ENCODE results near the gene ALKBH5.
A peak's percentile ranks its signal among the peaks of the same experiment; 100 is the strongest.
"Not testable (repeated sequence)": the region's sequence is repeated elsewhere in the genome, so short reads cannot be mapped to it uniquely, and the experiment has no call there.

Gene ALKBH5

DNA sequence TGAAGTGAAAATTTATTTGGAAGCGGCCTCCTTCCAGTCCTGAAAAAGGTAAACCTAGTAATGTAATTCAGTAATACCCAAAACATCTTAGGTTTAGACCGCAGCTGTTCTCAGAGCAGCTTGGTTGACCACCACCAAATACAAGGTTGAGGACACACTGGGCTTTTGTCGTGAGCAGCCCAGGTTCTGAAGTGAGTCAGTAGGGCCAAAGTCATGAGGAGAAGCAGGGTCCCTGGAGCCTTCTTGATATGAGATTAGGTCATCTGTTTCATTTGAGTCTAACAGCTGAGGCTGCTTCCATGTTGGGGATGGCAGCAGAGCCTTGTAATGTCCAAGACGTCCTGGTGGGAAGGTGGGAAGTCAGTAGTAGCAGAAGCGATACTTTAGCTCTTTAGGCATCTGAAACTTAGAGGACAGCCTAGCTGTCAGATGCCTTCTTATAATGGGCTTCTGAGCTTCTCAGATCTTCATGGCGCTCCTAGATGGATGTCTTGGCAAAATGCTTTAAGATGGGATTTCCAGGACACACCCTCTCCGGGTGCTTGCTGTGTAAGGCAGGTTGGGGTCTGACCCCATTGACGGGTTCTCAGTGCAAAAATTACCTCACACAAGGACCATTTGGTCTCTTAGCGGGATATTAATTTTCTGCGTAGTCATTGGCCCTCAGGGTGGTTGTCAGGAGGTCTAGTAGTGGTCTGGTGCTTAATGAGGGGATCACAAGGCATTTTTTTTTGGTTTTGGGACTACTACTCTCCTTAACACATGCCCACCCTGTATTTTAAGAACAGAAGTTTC is 2.4 kb downstream of the ALKBH5 start:
- no peak for DNase-seq (ENCODE audit: low spot score)

DNA sequence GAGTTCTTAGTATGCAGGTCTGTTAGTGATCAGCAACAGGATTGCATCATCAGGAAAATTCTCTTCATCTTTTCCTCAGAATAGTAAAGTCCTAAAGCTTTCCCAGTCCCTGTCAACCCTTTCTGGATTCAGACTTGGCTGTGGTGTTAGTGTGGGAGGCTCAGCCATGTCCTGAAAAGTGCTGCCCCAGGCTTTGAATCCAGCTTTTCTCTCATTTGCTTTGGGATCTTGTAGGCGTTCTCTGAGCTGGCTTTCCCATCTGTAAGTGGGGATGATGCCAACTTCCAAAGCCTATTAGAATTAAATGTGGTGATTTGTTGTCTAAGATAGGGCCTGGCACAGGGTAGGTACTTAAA is 3.0 kb downstream of the ALKBH5 start:
- DNase-seq (ENCODE audit: low spot score): no peak

DNA sequence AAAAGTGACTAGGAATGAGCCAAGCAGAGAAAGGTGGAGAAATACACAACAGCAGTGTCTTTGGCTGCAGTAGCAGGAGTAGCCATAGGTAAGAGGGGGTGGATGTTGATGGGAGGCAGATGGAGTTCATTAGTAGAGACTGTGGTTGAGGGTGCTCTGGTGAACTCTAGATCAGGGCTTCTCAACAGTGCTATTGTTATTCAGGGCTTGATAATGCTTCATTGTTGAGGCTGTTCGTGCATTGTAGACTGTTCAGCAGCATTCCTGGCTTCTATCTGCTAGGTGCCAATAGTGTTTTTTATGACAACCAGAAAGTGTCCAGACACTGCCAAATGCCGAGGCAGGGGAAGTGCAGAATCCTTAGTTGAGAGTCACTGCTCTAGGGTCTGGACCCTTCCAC is 3.6 kb downstream of the ALKBH5 start:
- DNase-seq (ENCODE audit: low spot score): no peak

DNA sequence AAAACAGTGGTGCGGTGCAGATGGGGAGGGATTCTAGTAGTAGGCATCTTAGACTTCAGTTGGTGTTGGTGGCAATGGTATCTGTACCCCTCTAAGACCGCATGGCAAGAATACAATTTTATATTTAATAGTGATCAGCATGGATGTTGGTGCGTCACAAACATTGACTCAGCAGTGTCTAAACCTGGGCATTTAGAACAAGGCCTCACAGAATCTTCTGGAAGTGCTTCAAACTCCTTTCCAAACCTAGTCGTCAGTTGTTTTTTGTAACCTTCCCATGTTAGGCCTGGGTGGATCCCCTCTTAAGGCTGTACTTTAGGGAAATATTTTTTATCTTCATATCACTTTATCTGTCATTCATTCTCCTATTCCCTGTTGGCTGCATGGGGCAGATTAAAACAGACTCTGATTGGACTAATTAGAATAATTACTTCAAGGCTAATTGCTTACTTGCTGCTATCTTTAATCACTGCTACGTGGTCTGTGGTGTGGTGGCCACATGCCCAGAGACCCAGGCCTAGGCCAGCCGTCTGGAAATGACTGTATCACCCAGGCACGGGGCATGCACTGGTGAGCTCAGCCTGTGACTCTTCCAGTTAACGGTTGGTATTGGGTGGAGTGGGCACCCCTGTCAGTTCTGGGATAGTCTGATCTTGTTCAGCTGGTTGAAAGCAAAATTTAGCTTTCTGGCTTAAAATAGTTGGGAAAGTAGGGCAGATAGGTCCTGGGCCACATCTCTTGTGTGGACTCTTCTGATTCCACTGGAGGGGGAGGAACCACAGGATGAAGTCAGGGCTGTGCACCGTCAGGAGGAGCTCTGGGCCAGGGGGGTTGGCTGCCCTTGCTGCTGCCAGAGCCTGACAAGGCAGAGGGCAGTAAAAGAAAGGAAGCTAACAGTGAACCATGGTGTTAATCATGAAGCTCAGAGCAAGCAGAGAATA is 4.5 kb downstream of the ALKBH5 start:
- DNase-seq (ENCODE audit: low spot score): no peak

DNA sequence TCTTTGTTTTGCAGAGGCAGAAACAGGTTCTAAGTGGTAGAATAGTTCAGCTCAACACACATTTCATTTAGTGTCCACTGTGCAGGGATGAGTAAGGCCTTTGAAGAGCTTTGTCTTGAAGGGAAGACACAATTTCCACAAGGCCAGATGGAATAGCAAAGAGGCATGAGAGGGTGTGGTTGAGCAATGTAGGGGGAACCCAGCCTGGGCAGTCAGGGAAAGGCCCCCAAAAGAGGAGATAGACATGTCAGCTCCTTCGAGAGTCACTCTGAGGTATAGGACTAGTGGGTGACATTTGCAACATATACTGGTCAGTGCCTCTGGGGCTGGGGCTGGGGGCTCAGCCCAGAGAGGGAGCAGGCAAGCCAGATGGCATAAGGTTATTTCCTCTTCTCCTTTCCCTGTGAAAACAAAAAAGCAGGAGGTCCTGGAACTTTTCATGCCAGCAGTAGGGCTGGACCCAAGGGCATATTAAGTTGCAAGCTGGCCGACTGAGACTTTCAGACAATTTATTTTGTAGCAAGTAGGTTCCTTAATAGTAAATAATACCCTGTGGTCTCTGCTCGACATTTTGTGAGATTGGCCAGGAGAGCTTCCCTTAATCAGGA is 7.1 kb downstream of the ALKBH5 start:
- DNase-seq (ENCODE audit: low spot score): no peak

DNA sequence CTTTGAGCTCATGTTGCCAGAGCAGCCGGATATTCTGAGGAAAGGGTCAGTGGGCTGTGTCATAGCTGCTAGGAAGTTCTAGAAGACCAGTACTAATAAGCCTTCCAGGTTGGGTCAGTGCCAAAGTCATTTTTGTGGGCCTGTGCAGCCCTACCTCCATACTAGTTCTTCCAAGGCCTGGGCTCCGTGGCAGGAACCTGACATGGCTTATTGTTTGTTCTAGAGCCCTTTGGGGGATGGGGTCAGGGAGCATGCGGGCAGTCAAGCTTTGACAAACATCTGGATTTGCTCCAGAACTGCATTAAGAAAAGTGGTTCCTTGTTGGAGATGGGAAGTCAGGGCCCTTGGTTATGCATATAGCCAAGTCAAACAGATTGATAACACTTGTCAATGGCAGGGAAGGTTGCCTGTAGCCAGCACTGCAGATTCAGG is 7.6 kb downstream of the ALKBH5 start:
- no peak for DNase-seq (ENCODE audit: low spot score)

DNA sequence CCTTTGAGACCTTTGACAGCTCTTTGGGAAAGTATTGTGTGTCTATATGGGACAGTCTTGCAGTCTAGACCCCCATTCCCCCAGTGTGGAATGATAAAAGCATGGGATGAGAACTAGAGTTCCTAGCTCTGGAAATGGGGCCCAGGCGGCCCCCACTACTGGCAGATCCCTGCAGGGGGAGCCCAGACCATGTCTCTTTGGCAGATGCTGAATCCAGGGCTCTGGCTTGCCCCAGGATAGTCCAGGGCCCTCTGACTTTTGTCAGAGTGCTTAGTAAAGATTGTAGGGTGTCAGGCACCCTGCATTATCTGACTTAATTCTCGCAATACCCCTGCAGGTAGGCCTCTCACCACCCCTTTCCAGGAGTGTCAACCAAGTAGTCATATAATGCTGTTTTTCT is 8.3 kb downstream of the ALKBH5 start:
- no peak for DNase-seq (ENCODE audit: low spot score)

DNA sequence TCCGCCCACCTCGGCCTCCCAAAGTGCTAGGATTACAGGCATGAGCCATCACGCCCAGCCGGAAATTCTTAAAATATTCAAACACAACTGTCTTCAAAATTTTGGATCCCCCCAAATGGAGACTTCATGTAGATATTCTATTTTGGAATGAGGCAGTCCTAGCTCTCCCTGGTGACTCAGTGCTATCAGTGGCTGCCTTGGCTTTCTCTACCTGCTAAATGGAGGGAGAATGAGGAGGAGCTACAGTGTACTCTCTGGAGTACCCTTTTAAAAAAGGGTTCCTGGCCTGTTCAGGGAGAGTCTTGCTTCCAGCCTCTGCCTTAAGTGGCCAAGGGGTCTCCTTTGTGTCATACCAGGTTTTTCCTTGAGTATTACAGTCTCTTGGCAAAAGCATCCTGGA is 10.8 kb downstream of the ALKBH5 start:
- no peak for DNase-seq (ENCODE audit: low spot score)

DNA sequence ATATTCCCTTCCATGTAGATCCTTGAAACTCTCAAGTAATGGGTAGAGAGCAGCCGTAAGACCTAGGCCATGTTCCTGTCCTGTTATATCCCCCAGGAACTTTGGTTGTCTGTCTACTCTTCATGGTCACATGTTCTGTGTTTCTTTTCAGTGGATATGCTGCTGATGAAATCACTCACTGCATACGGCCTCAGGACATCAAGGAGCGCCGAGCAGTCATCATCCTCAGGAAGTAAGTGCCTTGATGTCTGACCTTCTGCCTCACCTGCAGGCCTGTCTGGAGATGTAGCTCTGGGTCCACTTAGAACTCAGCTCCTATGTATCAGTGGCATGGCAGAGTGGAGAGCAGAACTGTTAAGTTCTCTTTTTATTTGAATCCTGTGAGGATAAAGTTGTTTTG is 11.2 kb downstream of the ALKBH5 start:
- DNase-seq (ENCODE audit: low spot score): no peak

DNA sequence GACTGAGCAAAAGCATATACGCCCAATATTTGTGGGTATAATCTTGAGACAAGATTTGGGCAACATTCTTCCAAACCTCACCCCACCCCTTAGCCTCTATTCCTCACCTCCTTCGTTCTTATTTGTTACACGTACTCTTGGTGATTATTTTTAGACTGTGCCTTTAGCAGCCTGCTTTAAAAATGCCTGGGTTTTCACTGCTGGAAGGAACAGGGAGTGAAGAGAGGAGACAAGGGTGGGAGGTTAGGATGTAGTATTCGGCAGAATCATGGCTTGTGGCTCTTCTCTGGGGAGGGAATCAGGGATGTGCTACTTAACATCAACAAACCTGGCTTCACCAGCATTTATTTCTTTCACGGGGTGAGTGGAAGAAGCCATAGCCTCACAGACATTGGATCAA is 11.6 kb downstream of the ALKBH5 start:
- no peak for DNase-seq (ENCODE audit: low spot score)

DNA sequence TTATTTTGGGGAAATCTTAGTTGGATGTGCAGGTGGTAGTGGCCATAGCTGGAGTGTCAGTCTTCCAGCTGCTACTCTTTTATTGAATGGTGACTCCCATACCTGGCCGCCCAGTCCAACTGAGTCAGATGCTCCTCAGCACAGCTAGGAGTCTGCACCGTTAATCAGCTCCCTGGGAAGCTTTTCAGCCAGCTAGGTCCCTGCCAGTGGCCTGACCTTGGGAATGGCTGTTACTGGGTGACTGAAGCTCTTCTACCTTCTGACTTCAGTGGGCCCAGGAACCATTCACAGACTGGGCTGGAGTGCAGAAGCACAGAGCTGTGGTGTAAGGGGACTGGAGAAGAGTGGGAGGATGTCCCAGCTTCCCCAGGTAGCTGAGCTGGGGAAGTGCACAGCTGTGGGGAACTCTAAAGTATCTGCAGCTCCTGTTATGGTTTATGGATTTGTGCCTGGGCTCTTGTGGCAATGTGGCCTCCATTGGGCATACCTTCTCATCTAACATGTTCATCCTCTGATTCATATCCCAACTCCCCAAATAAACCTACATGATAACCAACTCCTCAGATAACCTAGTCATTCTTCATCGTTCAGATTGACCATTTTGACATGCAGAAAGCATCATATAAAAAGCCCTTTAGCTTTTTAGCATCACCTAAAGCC is 14.0 kb downstream of the ALKBH5 start:
- DNase-seq (ENCODE audit: low spot score): no peak

DNA sequence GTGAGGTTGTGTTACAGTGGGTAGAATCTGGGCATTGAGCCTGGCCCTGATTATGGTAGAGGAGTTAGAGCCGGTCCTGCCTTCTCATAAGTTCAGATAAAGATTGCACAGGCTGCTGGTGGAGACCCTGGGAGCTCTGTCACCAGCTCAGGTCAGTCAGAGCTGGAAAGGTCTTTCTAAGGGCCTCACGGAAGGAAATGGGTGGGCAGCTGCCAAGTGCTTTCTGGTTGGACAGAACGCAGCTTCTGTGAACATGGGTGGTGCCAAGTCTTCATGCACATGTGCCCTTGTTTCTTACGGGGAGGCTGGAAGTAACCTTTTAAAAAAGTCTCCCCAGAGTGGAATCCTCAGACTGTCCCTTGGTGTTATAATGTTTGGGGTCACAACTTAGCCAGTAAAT is 14.9 kb downstream of the ALKBH5 start:
- DNase-seq (ENCODE audit: low spot score): no peak

DNA sequence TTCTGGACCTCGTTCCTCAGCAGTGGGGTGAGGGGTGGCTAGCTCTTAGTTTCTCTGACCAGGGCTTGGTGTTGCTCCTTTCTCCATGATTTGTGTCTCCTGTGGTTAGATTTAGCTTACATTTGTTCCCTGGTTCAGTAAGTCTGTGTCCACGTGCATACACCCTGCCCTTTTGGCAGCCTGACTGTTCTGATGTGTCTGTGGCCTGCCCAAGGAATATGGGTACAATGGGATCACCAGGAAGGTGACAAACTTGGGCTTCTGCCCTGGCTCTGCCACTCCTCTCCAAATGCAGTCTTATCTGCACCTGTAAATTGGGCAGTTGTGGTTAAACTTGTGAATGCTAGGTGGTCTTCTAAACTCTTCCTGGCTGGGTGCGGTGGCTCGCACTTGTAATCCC is 17.5 kb downstream of the ALKBH5 start:
- DNase-seq (ENCODE audit: low spot score): no peak

DNA sequence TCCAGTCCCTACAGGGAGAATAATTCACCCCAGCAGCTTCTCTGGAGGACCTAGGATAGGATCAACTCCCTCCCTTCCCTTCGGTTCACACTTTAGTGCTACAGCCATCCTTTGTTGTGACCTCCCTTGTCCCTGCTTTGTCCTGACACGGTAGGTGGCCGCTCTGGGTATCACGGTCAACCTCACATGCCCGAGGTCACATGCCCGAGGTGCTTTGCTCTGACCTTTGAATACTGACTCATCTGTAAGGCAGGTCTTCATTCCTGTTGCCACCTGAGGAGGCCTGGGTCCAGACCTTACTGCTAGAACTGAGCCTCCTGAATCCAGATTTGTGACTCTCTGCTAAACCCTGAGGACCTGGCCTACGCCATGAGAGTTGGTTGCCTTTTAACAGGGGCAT is 19.7 kb downstream of the ALKBH5 start:
- DNase-seq (ENCODE audit: low spot score): no peak

DNA sequence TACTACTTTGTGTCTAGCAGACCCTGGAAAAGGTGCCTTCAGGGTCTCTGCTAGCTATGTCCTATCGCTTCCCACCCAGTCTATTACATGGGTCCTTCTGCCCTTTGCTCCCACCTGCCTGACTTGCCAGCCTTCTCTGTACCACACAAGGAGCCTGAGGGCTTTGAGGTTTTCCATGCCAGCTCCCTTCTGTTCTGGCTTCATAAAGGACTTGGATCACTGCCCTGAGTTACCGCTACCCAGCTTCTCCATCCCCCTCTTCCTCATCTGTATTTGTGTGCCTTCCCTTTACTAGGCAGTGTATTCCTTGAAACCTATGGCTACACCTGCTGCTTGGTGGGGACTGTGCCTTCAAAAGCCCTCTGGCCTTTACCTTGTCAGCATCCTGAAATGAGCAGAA is 22.2 kb downstream of the ALKBH5 start:
- no peak for DNase-seq (ENCODE audit: low spot score)

DNA sequence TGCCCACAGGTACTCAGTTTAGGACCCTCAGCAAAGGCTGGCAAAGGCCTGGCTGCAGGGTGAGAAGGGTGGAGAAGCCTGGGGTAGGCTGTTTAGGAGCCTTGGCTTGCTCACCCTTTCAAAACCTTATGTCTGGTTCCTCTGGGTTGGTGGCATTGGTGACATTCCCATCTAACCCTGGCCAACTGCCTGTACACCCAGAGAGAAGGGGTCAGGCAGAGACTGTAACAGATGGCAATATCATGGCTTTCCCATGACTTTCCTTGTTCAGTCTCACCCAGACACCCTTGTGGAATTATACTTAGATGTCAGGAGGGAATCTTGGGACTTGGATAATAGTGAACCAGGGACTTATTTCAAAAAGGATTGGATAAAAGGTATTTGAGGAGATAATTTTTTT is 23.3 kb downstream of the ALKBH5 start:
- DNase-seq (ENCODE audit: low spot score): no peak

DNA sequence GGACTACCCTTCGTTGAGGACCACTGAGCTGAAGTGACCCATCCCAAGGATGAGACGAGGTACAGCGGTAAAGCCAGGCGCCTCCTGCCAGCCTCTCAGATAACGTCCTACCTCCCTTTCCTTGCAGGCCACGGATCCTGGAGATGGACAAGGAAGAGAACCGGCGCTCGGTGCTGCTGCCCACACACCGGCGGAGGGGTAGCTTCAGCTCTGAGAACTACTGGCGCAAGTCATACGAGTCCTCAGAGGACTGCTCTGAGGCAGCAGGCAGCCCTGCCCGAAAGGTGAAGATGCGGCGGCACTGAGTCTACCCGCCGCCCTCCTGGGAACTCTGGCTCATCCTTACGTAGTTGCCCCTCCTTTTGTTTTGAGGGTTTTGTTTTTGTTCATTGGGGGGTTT is 24.5 kb downstream of the ALKBH5 start:
- DNase-seq (ENCODE audit: low spot score): no peak

DNA sequence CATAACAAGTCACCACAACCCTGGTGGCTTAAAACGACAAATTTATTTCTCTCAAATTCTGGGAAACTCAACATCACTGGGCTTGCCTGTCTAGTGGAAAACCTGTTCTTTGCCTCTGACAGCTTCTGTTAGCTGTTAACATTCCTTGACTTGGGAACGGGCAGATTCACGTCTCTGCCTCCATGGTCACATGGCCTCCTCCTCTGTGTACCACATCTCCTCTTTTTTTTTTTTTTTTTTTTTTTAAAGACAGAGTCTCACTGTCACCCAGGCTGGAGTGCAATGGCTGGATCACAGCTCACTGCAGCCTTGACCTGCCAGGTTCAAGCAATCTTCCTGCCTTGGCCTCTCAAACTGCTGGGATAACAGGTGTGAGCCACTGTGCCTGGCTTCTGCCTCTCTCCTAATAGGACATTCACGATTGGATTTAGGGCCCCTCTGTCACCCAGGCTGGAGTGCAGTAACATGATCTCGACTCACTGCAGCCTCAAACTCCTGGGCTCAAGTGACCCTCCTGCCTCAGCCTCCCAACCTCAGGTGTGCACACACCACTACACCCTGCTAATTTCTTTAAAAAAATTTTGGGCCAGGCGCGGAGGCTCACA is 30.1 kb downstream of the ALKBH5 start:
- no peak for DNase-seq (ENCODE audit: low spot score)

DNA sequence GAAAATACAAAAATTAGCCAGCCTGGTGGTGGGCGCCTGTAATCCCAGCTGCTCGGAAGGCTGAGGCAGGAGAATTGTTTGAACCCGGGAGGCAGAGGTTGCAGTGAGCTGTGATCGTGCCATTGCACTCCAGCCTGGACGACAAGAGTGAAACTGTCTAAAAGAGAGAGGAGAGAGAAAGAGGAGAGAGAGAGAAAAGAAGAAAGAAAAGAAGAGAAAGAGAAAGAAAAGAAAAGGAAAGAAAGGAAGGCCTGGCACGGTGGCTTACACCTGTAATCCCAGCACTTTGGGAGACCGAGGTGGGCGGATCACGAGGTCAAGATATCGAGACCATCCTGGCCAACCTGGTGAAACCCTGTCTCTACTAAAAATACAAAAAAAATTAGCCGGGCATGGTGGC is 33.3 kb downstream of the ALKBH5 start:
- not testable (repeated sequence) for DNase-seq (ENCODE audit: low spot score)

DNA sequence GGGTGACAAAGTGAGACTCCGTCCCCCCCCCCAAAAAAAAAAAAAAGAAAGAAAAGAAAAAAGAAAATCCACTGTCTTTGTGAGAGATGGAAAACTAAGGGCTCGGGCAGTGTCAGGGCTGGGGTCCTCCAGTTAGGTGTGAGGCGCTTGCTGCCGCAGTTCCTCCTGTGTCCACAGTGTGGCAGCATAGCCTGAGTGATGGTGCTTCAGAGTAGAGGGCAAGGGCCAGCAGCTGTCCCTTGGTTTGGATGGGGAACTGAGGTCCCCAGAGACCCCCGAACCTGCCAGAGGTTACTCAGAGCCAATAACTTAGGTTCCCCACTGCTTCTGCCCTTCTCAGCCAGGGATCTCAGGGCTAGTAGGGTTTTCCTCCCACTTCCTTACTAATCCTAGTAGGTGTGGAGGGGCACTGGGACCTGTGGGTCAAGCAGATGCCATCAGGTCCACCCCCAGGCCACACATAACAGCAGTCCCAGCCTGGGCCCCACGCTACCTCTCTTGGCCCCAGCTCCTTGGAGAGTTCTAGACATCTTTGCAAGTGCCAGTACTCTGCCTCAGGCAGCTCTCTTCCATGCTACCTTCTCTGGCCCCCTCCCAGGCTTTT is 33.9 kb downstream of the ALKBH5 start:
- DNase-seq (ENCODE audit: low spot score): peak; percentile 81

DNA sequence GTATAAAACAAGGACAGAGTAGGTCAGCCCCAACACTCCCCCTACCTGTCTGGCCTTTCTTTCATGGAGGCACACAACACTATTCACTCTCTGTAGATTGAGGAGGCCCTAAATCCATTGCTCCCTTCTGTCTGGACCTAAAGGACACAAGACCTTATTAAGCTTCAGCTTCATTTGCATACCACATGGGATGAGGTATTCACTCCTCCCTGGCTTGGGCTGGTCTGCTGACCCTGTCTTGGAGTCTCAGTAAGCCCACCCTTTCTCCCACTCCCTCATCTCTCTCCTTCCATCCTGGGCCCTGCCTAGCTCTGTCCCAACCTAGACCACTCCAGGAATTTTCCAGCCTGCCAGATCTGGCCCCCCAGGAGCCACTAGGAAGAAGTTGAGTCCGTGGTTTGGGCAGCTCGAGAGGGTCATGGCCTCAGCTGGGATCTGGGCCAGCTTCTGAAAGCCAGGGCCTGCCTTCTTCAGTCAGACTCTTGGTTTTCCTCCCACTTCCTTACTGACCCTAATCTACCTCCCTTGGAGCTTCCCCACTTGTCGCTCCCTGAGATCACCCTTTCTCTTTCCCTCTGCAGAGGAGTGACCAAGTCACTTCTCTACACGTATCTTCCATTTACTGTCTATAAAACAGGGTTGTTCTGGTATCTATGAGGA is 35.3 kb downstream of the ALKBH5 start:
- no peak for DNase-seq (ENCODE audit: low spot score)

All from left forelimb (tissue), 1 donor.